ENCODE measurements around the gene OCIAD2.

GRCh38 chr4:48901196-48901595 is 5.4 kb downstream of the OCIAD2 start:
- TF ChIP-seq CTCF (conservative IDR thresholded peaks at IDR 0.05; ENCODE audit: low read length) (no peak), EZH2phosphoT487 (IDR thresholded peaks at IDR 0.05; ENCODE audit: borderline replicate concordance, low read depth, low read length) (no peak)
